Ascending aorta (tissue), 2 donors: ENCODE measurements around the gene SRGAP3. TPM values are rescaled to one million over a fixed set of nuclear protein-coding genes. Genes with fewer than 3 reads are reported as not detected.

ENCODE experiments used
- DNase-seq, 2 donors: peaks; one replicate each; pipeline ENCODE4 v3.0.0-alpha.2; 2019; ENCODE audit warnings: low spot score in 2 of 2
- H3K27ac ChIP-seq, 2 donors: fragments of 200-600 bp; sonication (generic); one replicate each; pipeline ENCODE4 v1.5.1; 2016 to 2017; ENCODE audit warnings: mild to moderate bottlenecking in 1 of 2
- H3K27me3 ChIP-seq: fragments of 200-600 bp; sonication (generic); one replicate; pipeline ENCODE4 v1.5.1; 2017
- H3K36me3 ChIP-seq, 2 donors: fragments of 200-600 bp; sonication (generic); one replicate each; pipeline ENCODE4 v1.5.1; 2016
- H3K4me1 ChIP-seq, 2 donors: fragments of 200-600 bp; sonication (generic); one replicate each; pipeline ENCODE4 v1.5.1; 2016 to 2017; ENCODE audit warnings: mild to moderate bottlenecking in 1 of 2
- H3K4me3 ChIP-seq, 2 donors: fragments of 200-600 bp; sonication (generic); one replicate each; pipeline ENCODE4 v1.5.1; 2016 to 2017; ENCODE audit warnings: mild to moderate bottlenecking in 1 of 2
- H3K9me3 ChIP-seq, 2 donors: fragments of 200-600 bp; sonication (generic); one replicate each; pipeline ENCODE4 v1.5.1; 2016
- CTCF ChIP-seq, 3 experiments: fragments of 200-600 bp in 2 of 3; fragments of 450-650 bp in 1 of 3; sonication (generic) in 2 of 3; IDR thresholded peaks; one replicate each; pipeline ENCODE4 v1.5.1; 2016 to 2019; ENCODE audit warnings: antibody characterized with exemption in 3 of 3, mild to moderate bottlenecking in 1 of 3, moderate library complexity in 1 of 3
- intact Hi-C: fragments of 100-400 bp; cut with DNase I; formaldehyde crosslinking; loops from one replicate; pipeline ENCODE4 v1.15.1; 2023
- total RNA-seq: library from RNA; depleted of rRNA; stranded (reverse); fragments of >200 nt; gene quantifications from one replicate; pipeline ENCODE4 v1.1.0, GENCODE V29; 2016

Gene SRGAP3
- total RNA-seq, 1 donor from 2014 or later, result 1.6 TPM

- intact Hi-C loops, result no loop called here
Measured at GRCh38 chr3:9173445-9173844, 76.0 kb downstream of the SRGAP3 start.

DNA sequence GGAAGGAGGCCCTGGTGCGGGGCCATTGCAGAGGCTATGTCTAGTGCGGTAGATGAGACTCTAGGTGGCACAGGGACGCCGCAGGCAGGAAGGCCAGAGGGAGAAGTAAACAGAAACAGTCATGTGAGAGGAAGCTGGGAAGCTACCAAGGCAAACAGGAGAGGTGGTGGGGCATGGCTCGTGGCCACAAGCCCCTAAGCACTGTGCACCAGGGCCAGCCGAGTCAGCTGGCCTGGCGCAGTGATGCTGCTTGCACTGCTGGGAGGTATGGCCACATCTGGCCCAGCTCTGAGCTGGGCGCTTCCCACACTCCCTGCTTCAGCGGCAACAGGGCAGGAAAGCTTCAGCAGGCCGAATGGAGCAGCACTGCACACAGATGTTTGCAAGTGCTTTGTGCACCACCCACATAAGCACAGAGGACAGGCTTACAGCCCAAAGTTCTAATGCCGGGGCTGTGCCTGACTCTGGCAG lies 76.6 kb downstream of the SRGAP3 start:
- no peak for DNase-seq
- Histone ChIP-seq H3K27me3 (no peaks in the 10 kb centered on the region), H3K9me3 (no peaks in the 10 kb centered on the region), H3K36me3 (no peaks in the 10 kb centered on the region), H3K4me1 (peaks cover 0 to 4% of the 10 kb centered on the region in 2 donors), H3K27ac (no peak overlapping the region), H3K4me3 (no peak overlapping the region)
- intact Hi-C loops, result no loop called here
- no peak for TF ChIP-seq CTCF (IDR thresholded peaks at IDR 0.05)

More at GRCh38 chr3:9173445-9173844, 76.0 kb downstream of the SRGAP3 start:
- Histone ChIP-seq H3K27ac (no peak overlapping the region), H3K9me3 (no peaks in the 10 kb centered on the region), H3K4me1 (peaks cover 0 to 4% of the 10 kb centered on the region in 2 donors), H3K4me3 (no peak overlapping the region), H3K36me3 (no peaks in the 10 kb centered on the region), H3K27me3 (no peaks in the 10 kb centered on the region)
- no peak for DNase-seq
- TF ChIP-seq CTCF (IDR thresholded peaks at IDR 0.05), result no peak

DNA sequence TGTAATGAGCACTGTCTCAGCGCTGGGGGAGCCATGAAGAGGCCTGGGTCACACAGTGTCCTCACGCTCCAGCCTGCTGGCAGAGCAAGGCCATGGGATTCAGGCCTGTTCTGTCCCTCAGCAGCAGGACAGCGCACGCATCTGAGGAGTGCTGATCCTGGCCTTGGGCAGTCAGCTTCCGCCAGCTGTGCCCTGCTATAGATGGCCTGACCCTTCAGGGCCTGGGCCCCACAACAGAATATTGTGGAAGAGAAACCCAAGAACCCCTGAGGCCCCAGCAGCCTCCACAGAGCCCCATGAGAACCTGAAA lies 78.6 kb downstream of the SRGAP3 start:
- Histone ChIP-seq H3K4me3 (no peak overlapping the region), H3K36me3 (no peaks in the 10 kb centered on the region), H3K27me3 (no peaks in the 10 kb centered on the region), H3K27ac (no peak overlapping the region), H3K9me3 (no peaks in the 10 kb centered on the region), H3K4me1 (peaks cover 0 to 4% of the 10 kb centered on the region in 2 donors)
- DNase-seq, result no peak
- intact Hi-C loops, result no loop called here
- no peak for TF ChIP-seq CTCF (IDR thresholded peaks at IDR 0.05)

- Histone ChIP-seq H3K36me3 (no peaks in the 10 kb centered on the region), H3K27ac (no peak overlapping the region), H3K9me3 (no peaks in the 10 kb centered on the region), H3K4me1 (peaks cover 0 to 4% of the 10 kb centered on the region in 2 donors), H3K27me3 (no peaks in the 10 kb centered on the region), H3K4me3 (no peak overlapping the region)
- DNase-seq, result no peak
- TF ChIP-seq CTCF (IDR thresholded peaks at IDR 0.05), result no peak
- intact Hi-C loops, result no loop called here
Measured at GRCh38 chr3:9169956-9170850, 79.2 kb downstream of the SRGAP3 start.

GRCh38 chr3:9169326-9169725 lies 80.1 kb downstream of the SRGAP3 start:
- no peak for TF ChIP-seq CTCF (IDR thresholded peaks at IDR 0.05)
- Histone ChIP-seq H3K36me3 (no peaks in the 10 kb centered on the region), H3K9me3 (no peaks in the 10 kb centered on the region), H3K27me3 (no peaks in the 10 kb centered on the region), H3K4me3 (no peak overlapping the region), H3K4me1 (peaks cover 0 to 4% of the 10 kb centered on the region in 2 donors), H3K27ac (no peak overlapping the region)
- DNase-seq, result no peak
- intact Hi-C loops, result no loop called here
